Type B pancreatic cell (in vitro differentiated cells): ENCODE measurements around the gene CNTN6. TPM values are rescaled to one million over a fixed set of nuclear protein-coding genes. Genes with fewer than 3 reads are reported as not detected.

Experiments used
- DNase-seq: peaks from one replicate; pipeline ENCODE4 v3.0.0; 2021; ENCODE audit warnings: mixed read lengths; ENCODE audit not compliant: unreplicated experiment; ENCODE audit errors: extremely low spot score
- H3K27ac Mint-ChIP-seq: 2 replicates; pipeline ENCODE4 v1.8.0; 2021; ENCODE audit warnings: mild to moderate bottlenecking, mixed read lengths
- H3K27me3 Mint-ChIP-seq: 2 replicates; pipeline ENCODE4 v1.8.0; 2021; ENCODE audit warnings: mixed read lengths
- H3K36me3 Mint-ChIP-seq: 2 replicates; pipeline ENCODE4 v1.8.0; 2021; ENCODE audit warnings: mixed read lengths
- H3K4me1 Mint-ChIP-seq: one replicate; pipeline ENCODE4 v1.8.0; 2021; ENCODE audit warnings: mixed read lengths; ENCODE audit not compliant: unreplicated experiment
- H3K4me3 Mint-ChIP-seq: 2 replicates; pipeline ENCODE4 v1.8.0; 2021; ENCODE audit warnings: mild to moderate bottlenecking, mixed read lengths
- H3K9me3 Mint-ChIP-seq: 2 replicates; pipeline ENCODE4 v1.8.0; 2021; ENCODE audit warnings: mixed read lengths
- CTCF ChIP-seq: fragments of 200-600 bp; sonication (generic); conservative IDR thresholded peaks from 2 replicates; pipeline ENCODE4 v1.5.0; 2021; ENCODE audit warnings: antibody characterized with exemption, mild to moderate bottlenecking
- total RNA-seq: library from RNA; stranded (reverse); gene quantifications from 2 replicates; pipeline ENCODE4 v1.2.1, GENCODE V29; 2021; ENCODE audit warnings: low replicate concordance

The CNTN6 gene
- total RNA-seq, 1 donor from 2014 or later = 3.3 TPM

GRCh38 chr3:1092061-1092460 lies 763 bp upstream of the CNTN6 start:
- TF ChIP-seq CTCF = no peak
- peaks cover 3% of the 10 kb centered on the region for H3K36me3 Mint-ChIP-seq
- DNase-seq = no peak
- H3K27ac Mint-ChIP-seq = no peak overlapping the region
- no peaks in the 10 kb centered on the region for H3K9me3 Mint-ChIP-seq
- peaks cover 18% of the 10 kb centered on the region for H3K4me1 Mint-ChIP-seq
- H3K4me3 Mint-ChIP-seq = peak overlapping the region; percentile 70
- peaks cover 6% of the 10 kb centered on the region for H3K27me3 Mint-ChIP-seq

GRCh38 chr3:1093217-1093616 lies 393 bp downstream of the CNTN6 start:
- peak overlapping the region; percentile 70 for H3K4me3 Mint-ChIP-seq
- no peak for TF ChIP-seq CTCF
- H3K9me3 Mint-ChIP-seq = no peaks in the 10 kb centered on the region
- peaks cover 6% of the 10 kb centered on the region for H3K27me3 Mint-ChIP-seq
- peaks cover 3% of the 10 kb centered on the region for H3K36me3 Mint-ChIP-seq
- no peak for DNase-seq
- H3K27ac Mint-ChIP-seq = no peak overlapping the region
- H3K4me1 Mint-ChIP-seq = peaks cover 17% of the 10 kb centered on the region

- Mint-ChIP-seq H3K4me1 (no peaks in the 10 kb centered on the region), H3K27ac (no peak overlapping the region), H3K36me3 (no peaks in the 10 kb centered on the region), H3K27me3 (no peaks in the 10 kb centered on the region), H3K4me3 (no peak overlapping the region), H3K9me3 (peaks cover 5% of the 10 kb centered on the region)
- DNase-seq = no peak
- peak; percentile 41 for TF ChIP-seq CTCF
Measured at GRCh38 chr3:1103525-1103924, 10.7 kb downstream of the CNTN6 start.

- H3K27me3 Mint-ChIP-seq = peaks cover 7% of the 10 kb centered on the region
- peaks cover 5% of the 10 kb centered on the region for H3K9me3 Mint-ChIP-seq
- no peaks in the 10 kb centered on the region for H3K36me3 Mint-ChIP-seq
Measured at GRCh38 chr3:1117843-1118473, 25.1 kb downstream of the CNTN6 start.

GRCh38 chr3:1131166-1131565 lies 38.3 kb downstream of the CNTN6 start:
- Mint-ChIP-seq H3K9me3 (no peaks in the 10 kb centered on the region), H3K4me3 (no peak overlapping the region), H3K36me3 (no peaks in the 10 kb centered on the region)

More at GRCh38 chr3:1117843-1118473, 25.1 kb downstream of the CNTN6 start:
- Mint-ChIP-seq H3K4me1 (no peaks in the 10 kb centered on the region), H3K4me3 (no peak overlapping the region), H3K27ac (no peak overlapping the region)
- TF ChIP-seq CTCF = no peak
- DNase-seq = no peak

More at GRCh38 chr3:1131166-1131565, 38.3 kb downstream of the CNTN6 start:
- Mint-ChIP-seq H3K27ac (no peak overlapping the region), H3K4me1 (no peaks in the 10 kb centered on the region), H3K27me3 (peaks cover 15% of the 10 kb centered on the region)
- DNase-seq = no peak
- no peak for TF ChIP-seq CTCF
